ENCODE data around the gene MFAP4. TPM values are rescaled to one million over a fixed set of nuclear protein-coding genes. Genes with fewer than 3 reads are reported as not detected.

Gene MFAP4
- total RNA-seq, 1 experiment from 2014 or later, result 0.15 TPM

- H3K4me3 ChIP-seq (ENCODE audit: low read length), result no peak overlapping the region
- H3K9me3 ChIP-seq (ENCODE audit: low read length), result no peaks in the 10 kb centered on the region
- DNase-seq, result no peak
- no peak overlapping the region for H3K4me2 ChIP-seq (ENCODE audit: low read depth, low read length, poor library complexity, severe bottlenecking)
- no peaks in the 10 kb centered on the region for H3K79me2 ChIP-seq (ENCODE audit: low read length)
- no peaks in the 10 kb centered on the region for H3K36me3 ChIP-seq (ENCODE audit: insufficient read depth, low read length)
- H3K27ac ChIP-seq (ENCODE audit: low read length), result no peak overlapping the region
- no peaks in the 10 kb centered on the region for H4K20me1 ChIP-seq (ENCODE audit: insufficient read depth, low read depth, low read length)
- H3K4me1 ChIP-seq (ENCODE audit: low read length), result no peaks in the 10 kb centered on the region
- no peak overlapping the region for H3K9ac ChIP-seq (ENCODE audit: low read length)
- no peaks in the 10 kb centered on the region for H3K9me2 ChIP-seq (replicated peaks; ENCODE audit: insufficient read depth, low read length)
- no peak overlapping the region for H2AFZ ChIP-seq (ENCODE audit: low read length)
- no peaks in the 10 kb centered on the region for H3K27me3 ChIP-seq (ENCODE audit: low read length)
Measured at GRCh38 chr17:19405114-19405513, 18.1 kb upstream of the MFAP4 start.

GRCh38 chr17:19404264-19404663 lies 17.3 kb upstream of the MFAP4 start:
- DNase-seq, result no peak
- Histone ChIP-seq H3K79me2 (ENCODE audit: low read length) (no peaks in the 10 kb centered on the region), H2AFZ (ENCODE audit: low read length) (no peak overlapping the region), H3K4me2 (ENCODE audit: low read depth, low read length, poor library complexity, severe bottlenecking) (no peak overlapping the region), H3K9ac (ENCODE audit: low read length) (no peak overlapping the region), H3K27ac (ENCODE audit: low read length) (no peak overlapping the region), H3K9me2 (replicated peaks; ENCODE audit: insufficient read depth, low read length) (no peaks in the 10 kb centered on the region), H3K4me1 (ENCODE audit: low read length) (no peaks in the 10 kb centered on the region), H3K9me3 (ENCODE audit: low read length) (no peaks in the 10 kb centered on the region), H3K36me3 (ENCODE audit: insufficient read depth, low read length) (no peaks in the 10 kb centered on the region), H4K20me1 (ENCODE audit: insufficient read depth, low read depth, low read length) (no peaks in the 10 kb centered on the region), H3K27me3 (ENCODE audit: low read length) (no peaks in the 10 kb centered on the region), H3K4me3 (ENCODE audit: low read length) (no peak overlapping the region)

- no peaks in the 10 kb centered on the region for H3K36me3 ChIP-seq (ENCODE audit: insufficient read depth, low read length)
- H4K20me1 ChIP-seq (ENCODE audit: insufficient read depth, low read depth, low read length), result no peaks in the 10 kb centered on the region
- no peak overlapping the region for H2AFZ ChIP-seq (ENCODE audit: low read length)
- H3K27me3 ChIP-seq (ENCODE audit: low read length), result no peaks in the 10 kb centered on the region
- H3K79me2 ChIP-seq (ENCODE audit: low read length), result no peaks in the 10 kb centered on the region
- H3K9me2 ChIP-seq (replicated peaks; ENCODE audit: insufficient read depth, low read length), result no peaks in the 10 kb centered on the region
- H3K4me3 ChIP-seq (ENCODE audit: low read length), result no peak overlapping the region
- no peak overlapping the region for H3K4me2 ChIP-seq (ENCODE audit: low read depth, low read length, poor library complexity, severe bottlenecking)
- no peak overlapping the region for H3K27ac ChIP-seq (ENCODE audit: low read length)
- no peak overlapping the region for H3K9ac ChIP-seq (ENCODE audit: low read length)
- H3K9me3 ChIP-seq (ENCODE audit: low read length), result no peaks in the 10 kb centered on the region
- peaks cover 7% of the 10 kb centered on the region for H3K4me1 ChIP-seq (ENCODE audit: low read length)
- no peak for DNase-seq
Measured at GRCh38 chr17:19403021-19403420, 16.0 kb upstream of the MFAP4 start.

- H2AFZ ChIP-seq (ENCODE audit: low read length), result no peak overlapping the region
- DNase-seq, result no peak
- no peaks in the 10 kb centered on the region for H3K36me3 ChIP-seq (ENCODE audit: insufficient read depth, low read length)
- H3K79me2 ChIP-seq (ENCODE audit: low read length), result no peaks in the 10 kb centered on the region
- H3K9ac ChIP-seq (ENCODE audit: low read length), result no peak overlapping the region
- no peaks in the 10 kb centered on the region for H3K27me3 ChIP-seq (ENCODE audit: low read length)
- peaks cover 11% of the 10 kb centered on the region for H3K4me1 ChIP-seq (ENCODE audit: low read length)
- no peak overlapping the region for H3K4me2 ChIP-seq (ENCODE audit: low read depth, low read length, poor library complexity, severe bottlenecking)
- no peaks in the 10 kb centered on the region for H4K20me1 ChIP-seq (ENCODE audit: insufficient read depth, low read depth, low read length)
- H3K9me2 ChIP-seq (replicated peaks; ENCODE audit: insufficient read depth, low read length), result no peaks in the 10 kb centered on the region
- no peaks in the 10 kb centered on the region for H3K9me3 ChIP-seq (ENCODE audit: low read length)
- no peak overlapping the region for H3K27ac ChIP-seq (ENCODE audit: low read length)
- H3K4me3 ChIP-seq (ENCODE audit: low read length), result no peak overlapping the region
Measured at GRCh38 chr17:19402171-19402570, 15.2 kb upstream of the MFAP4 start.

GRCh38 chr17:19401321-19402010 lies 14.5 kb upstream of the MFAP4 start:
- no peak overlapping the region for H3K4me2 ChIP-seq (ENCODE audit: low read depth, low read length, poor library complexity, severe bottlenecking)
- no peaks in the 10 kb centered on the region for H4K20me1 ChIP-seq (ENCODE audit: insufficient read depth, low read depth, low read length)
- no peak overlapping the region for H3K9ac ChIP-seq (ENCODE audit: low read length)
- no peak overlapping the region for H3K4me3 ChIP-seq (ENCODE audit: low read length)
- no peak for DNase-seq
- H3K36me3 ChIP-seq (ENCODE audit: insufficient read depth, low read length), result no peaks in the 10 kb centered on the region
- peaks cover 11% of the 10 kb centered on the region for H3K4me1 ChIP-seq (ENCODE audit: low read length)
- no peak overlapping the region for H3K27ac ChIP-seq (ENCODE audit: low read length)
- H2AFZ ChIP-seq (ENCODE audit: low read length), result no peak overlapping the region
- H3K9me3 ChIP-seq (ENCODE audit: low read length), result no peaks in the 10 kb centered on the region
- no peaks in the 10 kb centered on the region for H3K9me2 ChIP-seq (replicated peaks; ENCODE audit: insufficient read depth, low read length)
- no peaks in the 10 kb centered on the region for H3K79me2 ChIP-seq (ENCODE audit: low read length)
- H3K27me3 ChIP-seq (ENCODE audit: low read length), result no peaks in the 10 kb centered on the region

- peaks cover 11% of the 10 kb centered on the region for H3K4me1 ChIP-seq (ENCODE audit: low read length)
- H3K36me3 ChIP-seq (ENCODE audit: insufficient read depth, low read length), result no peaks in the 10 kb centered on the region
- H3K79me2 ChIP-seq (ENCODE audit: low read length), result no peaks in the 10 kb centered on the region
- no peaks in the 10 kb centered on the region for H4K20me1 ChIP-seq (ENCODE audit: insufficient read depth, low read depth, low read length)
- no peak overlapping the region for H3K4me3 ChIP-seq (ENCODE audit: low read length)
- H3K9me2 ChIP-seq (replicated peaks; ENCODE audit: insufficient read depth, low read length), result no peaks in the 10 kb centered on the region
- no peak overlapping the region for H3K4me2 ChIP-seq (ENCODE audit: low read depth, low read length, poor library complexity, severe bottlenecking)
- no peak overlapping the region for H3K9ac ChIP-seq (ENCODE audit: low read length)
- no peak overlapping the region for H3K27ac ChIP-seq (ENCODE audit: low read length)
- no peaks in the 10 kb centered on the region for H3K9me3 ChIP-seq (ENCODE audit: low read length)
- no peak for DNase-seq
- no peak overlapping the region for H2AFZ ChIP-seq (ENCODE audit: low read length)
- H3K27me3 ChIP-seq (ENCODE audit: low read length), result no peaks in the 10 kb centered on the region
Measured at GRCh38 chr17:19399750-19400450, 12.9 kb upstream of the MFAP4 start.

GRCh38 chr17:19398301-19399181 lies 11.6 kb upstream of the MFAP4 start:
- Histone ChIP-seq H3K36me3 (ENCODE audit: insufficient read depth, low read length) (no peaks in the 10 kb centered on the region), H3K4me3 (ENCODE audit: low read length) (no peak overlapping the region), H3K9ac (ENCODE audit: low read length) (no peak overlapping the region), H3K27me3 (ENCODE audit: low read length) (no peaks in the 10 kb centered on the region), H3K4me2 (ENCODE audit: low read depth, low read length, poor library complexity, severe bottlenecking) (no peak overlapping the region), H3K27ac (ENCODE audit: low read length) (no peak overlapping the region), H3K79me2 (ENCODE audit: low read length) (no peaks in the 10 kb centered on the region), H3K9me3 (ENCODE audit: low read length) (no peaks in the 10 kb centered on the region), H3K9me2 (replicated peaks; ENCODE audit: insufficient read depth, low read length) (no peaks in the 10 kb centered on the region), H2AFZ (ENCODE audit: low read length) (no peak overlapping the region), H4K20me1 (ENCODE audit: insufficient read depth, low read depth, low read length) (no peaks in the 10 kb centered on the region), H3K4me1 (ENCODE audit: low read length) (peaks cover 11% of the 10 kb centered on the region)
- no peak for DNase-seq

- Histone ChIP-seq H3K27me3 (ENCODE audit: low read length) (no peaks in the 10 kb centered on the region), H3K9me3 (ENCODE audit: low read length) (no peaks in the 10 kb centered on the region), H3K9ac (ENCODE audit: low read length) (no peak overlapping the region), H3K79me2 (ENCODE audit: low read length) (no peaks in the 10 kb centered on the region), H3K36me3 (ENCODE audit: insufficient read depth, low read length) (no peaks in the 10 kb centered on the region), H4K20me1 (ENCODE audit: insufficient read depth, low read depth, low read length) (no peaks in the 10 kb centered on the region), H3K4me2 (ENCODE audit: low read depth, low read length, poor library complexity, severe bottlenecking) (no peak overlapping the region), H3K4me3 (ENCODE audit: low read length) (no peak overlapping the region), H3K27ac (ENCODE audit: low read length) (no peak overlapping the region), H3K9me2 (replicated peaks; ENCODE audit: insufficient read depth, low read length) (no peaks in the 10 kb centered on the region), H3K4me1 (ENCODE audit: low read length) (peaks cover 11% of the 10 kb centered on the region), H2AFZ (ENCODE audit: low read length) (no peak overlapping the region)
- peak; percentile 77 for DNase-seq
Measured at GRCh38 chr17:19397556-19398041, 10.6 kb upstream of the MFAP4 start.
